Left colon (tissue), 2 donors: ENCODE data around the gene CPNE1. TPM values are rescaled to one million over a fixed set of nuclear protein-coding genes. Genes with fewer than 3 reads are reported as not detected.

Experiments used
- ATAC-seq: fragments of 200-7000 bp; cut with Tn5 transposase; one replicate; pipeline ENCODE4 v1.9.1; 2020; ENCODE audit warnings: mild to moderate bottlenecking, moderate library complexity
- DNase-seq, 2 donors: peaks; one replicate each; pipeline ENCODE4 v3.0.0-alpha.2; 2020
- intact Hi-C, 2 donors: fragments of 100-400 bp; cut with DNase I in 1 of 2; cut with micrococcal nuclease in 1 of 2; formaldehyde crosslinking; loops; one replicate each; pipeline versions ENCODE4 v1.11.2 to v1.14.0; 2022; cut with DNase I, micrococcal nuclease
- total RNA-seq, 2 donors: library from RNA; stranded (reverse); fragmentation: NEBNext Ultra II Directional; extraction: Animal tissue kit (Norgen Biotek cat#: 25700); gene quantifications; one replicate each; pipeline ENCODE4 v1.2.1, GENCODE V29; 2021
- donor health status: DM: no; HTN: no; CAD: no.
- donor health status: DM: yes; HTN: yes; CAD: no.

The CPNE1 gene
- total RNA-seq, 2 donors from 2014 or later: 108 to 126 TPM

- ATAC-seq (no peak), DNase-seq (peak in 1 of 2 donors; percentile 24)
- intact Hi-C loops: no loop called here
Observed at GRCh38 chr20:35607003-35607735, 57.5 kb downstream of the CPNE1 start.

- DNase-seq: peak in 1 of 2 donors; percentile 16
- ATAC-seq: no peak
- intact Hi-C loops: no loop called here
Observed at GRCh38 chr20:35606127-35606526, 58.6 kb downstream of the CPNE1 start.

GRCh38 chr20:35604449-35604747, 60.3 kb downstream of the CPNE1 start:
- DNase-seq (peak; percentile 28 to 77), ATAC-seq (peak; percentile 33)
- intact Hi-C loops: no loop called here

GRCh38 chr20:35603695-35604448, 60.8 kb downstream of the CPNE1 start:
- intact Hi-C loops: no loop called here
- DNase-seq: peak in 1 of 2 donors; percentile 10
- no peak for ATAC-seq

GRCh38 chr20:35602851-35603495, 61.7 kb downstream of the CPNE1 start:
- peak in 1 of 2 donors; percentile 25 for DNase-seq
- no peak for ATAC-seq
- intact Hi-C loops: no loop called here

- no peak for ATAC-seq
- peak in 1 of 2 donors; percentile 22 for DNase-seq
- intact Hi-C loops: no loop called here
Observed at GRCh38 chr20:35601990-35602389, 62.7 kb downstream of the CPNE1 start.

- intact Hi-C loops: no loop called here
- DNase-seq (peak; percentile 75 to 84), ATAC-seq (peak; percentile 87)
Observed at GRCh38 chr20:35600993-35601973, 63.4 kb downstream of the CPNE1 start.

- intact Hi-C loops: no loop called here
- no peak for ATAC-seq
Observed at GRCh38 chr20:35600176-35600992, 64.3 kb downstream of the CPNE1 start.

GRCh38 chr20:35599776-35600120, 65.0 kb downstream of the CPNE1 start:
- ATAC-seq (no peak), DNase-seq (no peak)
- intact Hi-C loops: no loop called here

More at GRCh38 chr20:35600176-35600992, 64.3 kb downstream of the CPNE1 start:
- DNase-seq: no peak

- DNase-seq: peak in 1 of 2 donors; percentile 50
- intact Hi-C loops: no loop called here
- peak; percentile 70 for ATAC-seq
Observed at GRCh38 chr20:35598899-35599775, 65.6 kb downstream of the CPNE1 start.

- ATAC-seq (peak; percentile 2), DNase-seq (no peak)
- intact Hi-C loops: no loop called here
Observed at GRCh38 chr20:35598476-35598875, 66.2 kb downstream of the CPNE1 start.

GRCh38 chr20:35597186-35597585, 67.5 kb downstream of the CPNE1 start:
- no peak for DNase-seq
- no peak for ATAC-seq
- intact Hi-C loops: no loop called here

GRCh38 chr20:35595901-35596300, 68.8 kb downstream of the CPNE1 start:
- no peak for DNase-seq
- intact Hi-C loops: no loop called here
- peak; percentile 21 for ATAC-seq

- intact Hi-C loops: no loop called here
- no peak for DNase-seq
- no peak for ATAC-seq
Observed at GRCh38 chr20:35595456-35595855, 69.2 kb downstream of the CPNE1 start.

GRCh38 chr20:35592339-35592974, 72.2 kb downstream of the CPNE1 start:
- intact Hi-C loops: no loop called here
- ATAC-seq (peak; percentile 77), DNase-seq (no peak)

GRCh38 chr20:35588397-35588796, 76.3 kb downstream of the CPNE1 start:
- no peak for ATAC-seq
- intact Hi-C loops: no loop called here
- DNase-seq: no peak

- intact Hi-C loops: no loop called here
- ATAC-seq (no peak), DNase-seq (no peak)
Observed at GRCh38 chr20:35587436-35587835, 77.3 kb downstream of the CPNE1 start.
